Measurements from ENCODE around the gene CTIF. TPM values are rescaled to one million over a fixed set of nuclear protein-coding genes. Genes with fewer than 3 reads are reported as not detected.

CTIF gene
- total and polyA plus RNA-seq, 2 experiments from 2014 or later, result 8.6 to 14.4 TPM

DNA sequence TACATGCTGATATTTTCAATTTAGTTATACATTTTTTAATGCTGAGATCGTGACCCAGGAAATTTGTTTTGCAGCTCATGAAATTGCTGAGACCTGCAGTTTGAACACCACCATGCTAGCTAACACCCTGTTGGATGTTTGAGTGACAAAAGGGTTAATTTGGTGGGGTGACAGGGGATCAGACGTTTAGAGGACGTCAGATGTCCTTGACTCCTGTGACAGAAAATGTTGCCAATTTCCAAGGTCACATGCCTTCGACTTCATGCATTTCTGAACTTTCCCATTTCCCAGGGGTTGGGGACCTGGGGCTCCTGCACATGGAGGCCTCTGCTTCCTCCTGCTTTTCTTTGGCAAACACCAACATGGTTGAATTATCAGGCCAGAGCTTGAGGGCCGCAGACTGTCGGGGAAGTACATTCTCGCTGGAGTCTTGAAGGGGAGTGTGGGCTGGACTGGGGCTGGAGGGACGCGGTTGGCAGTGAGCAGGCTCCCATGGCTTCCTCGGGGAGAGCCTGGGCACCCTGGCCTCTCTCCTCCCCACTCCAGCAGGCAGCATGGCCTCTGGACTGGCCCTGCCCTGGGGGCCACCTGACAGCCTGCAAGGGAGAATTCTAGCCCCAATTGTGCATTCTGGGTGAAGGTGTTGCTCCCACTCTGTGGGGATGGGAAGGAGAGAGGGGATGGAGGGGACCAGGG, 73.1 kb downstream of the CTIF start:
- H3K4me1 Mint-ChIP-seq, result peaks cover 38% of the 10 kb centered on the region

More for the DNA sequence above, 73.1 kb downstream of the CTIF start:
- Histone ChIP-seq H2AFZ (no peak overlapping the region), H4K20me1 (replicated peaks; ENCODE audit: insufficient read depth) (0 out of 2 replicates have a peak, but pooled peaks cover 5% of the 10 kb centered on the region), H3K27me3 (ENCODE audit: insufficient read depth) (no peaks in the 10 kb centered on the region), H3F3A (replicated peaks; ENCODE audit: low read depth) (no peaks in the 10 kb centered on the region), H3K79me2 (replicated peaks; ENCODE audit: insufficient read depth) (peaks cover 12% of the 10 kb centered on the region; the same call in 1 of the 2 replicates), H3K36me3 (ENCODE audit: insufficient read depth) (no peaks in the 10 kb centered on the region), H3K4me2 (no peak overlapping the region), H3K9me2 (ENCODE audit: insufficient read depth) (no peaks in the 10 kb centered on the region), H3K4me1 (ENCODE audit: insufficient read depth) (peaks cover 11% of the 10 kb centered on the region; the same call in 1 of the 2 replicates), H3K27ac (ENCODE audit: low read depth) (no peak overlapping the region), H3K4me3 (no peak overlapping the region)
- no peak for TF ChIP-seq POLR2AphosphoS5 (IDR thresholded peaks at IDR 0.05; ENCODE audit: low read depth)
- TF ChIP-seq, protein P1, sequence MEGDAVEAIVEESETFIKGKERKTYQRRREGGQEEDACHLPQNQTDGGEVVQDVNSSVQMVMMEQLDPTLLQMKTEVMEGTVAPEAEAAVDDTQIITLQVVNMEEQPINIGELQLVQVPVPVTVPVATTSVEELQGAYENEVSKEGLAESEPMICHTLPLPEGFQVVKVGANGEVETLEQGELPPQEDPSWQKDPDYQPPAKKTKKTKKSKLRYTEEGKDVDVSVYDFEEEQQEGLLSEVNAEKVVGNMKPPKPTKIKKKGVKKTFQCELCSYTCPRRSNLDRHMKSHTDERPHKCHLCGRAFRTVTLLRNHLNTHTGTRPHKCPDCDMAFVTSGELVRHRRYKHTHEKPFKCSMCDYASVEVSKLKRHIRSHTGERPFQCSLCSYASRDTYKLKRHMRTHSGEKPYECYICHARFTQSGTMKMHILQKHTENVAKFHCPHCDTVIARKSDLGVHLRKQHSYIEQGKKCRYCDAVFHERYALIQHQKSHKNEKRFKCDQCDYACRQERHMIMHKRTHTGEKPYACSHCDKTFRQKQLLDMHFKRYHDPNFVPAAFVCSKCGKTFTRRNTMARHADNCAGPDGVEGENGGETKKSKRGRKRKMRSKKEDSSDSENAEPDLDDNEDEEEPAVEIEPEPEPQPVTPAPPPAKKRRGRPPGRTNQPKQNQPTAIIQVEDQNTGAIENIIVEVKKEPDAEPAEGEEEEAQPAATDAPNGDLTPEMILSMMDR (conservative IDR thresholded peaks at IDR 0.05; ENCODE audit: low read depth in 2 of 2), result no peak
- TF ChIP-seq JUNB (IDR thresholded peaks at IDR 0.05; ENCODE audit: unreplicated experiment), result no peak
- TF ChIP-seq ZNF114 (CRISPR knock-in tag; IDR thresholded peaks at IDR 0.05), result no peak
- no peak for TF ChIP-seq EZH2phosphoT487 (IDR thresholded peaks at IDR 0.05; ENCODE audit: unreplicated experiment)
- TF ChIP-seq, protein P2, sequence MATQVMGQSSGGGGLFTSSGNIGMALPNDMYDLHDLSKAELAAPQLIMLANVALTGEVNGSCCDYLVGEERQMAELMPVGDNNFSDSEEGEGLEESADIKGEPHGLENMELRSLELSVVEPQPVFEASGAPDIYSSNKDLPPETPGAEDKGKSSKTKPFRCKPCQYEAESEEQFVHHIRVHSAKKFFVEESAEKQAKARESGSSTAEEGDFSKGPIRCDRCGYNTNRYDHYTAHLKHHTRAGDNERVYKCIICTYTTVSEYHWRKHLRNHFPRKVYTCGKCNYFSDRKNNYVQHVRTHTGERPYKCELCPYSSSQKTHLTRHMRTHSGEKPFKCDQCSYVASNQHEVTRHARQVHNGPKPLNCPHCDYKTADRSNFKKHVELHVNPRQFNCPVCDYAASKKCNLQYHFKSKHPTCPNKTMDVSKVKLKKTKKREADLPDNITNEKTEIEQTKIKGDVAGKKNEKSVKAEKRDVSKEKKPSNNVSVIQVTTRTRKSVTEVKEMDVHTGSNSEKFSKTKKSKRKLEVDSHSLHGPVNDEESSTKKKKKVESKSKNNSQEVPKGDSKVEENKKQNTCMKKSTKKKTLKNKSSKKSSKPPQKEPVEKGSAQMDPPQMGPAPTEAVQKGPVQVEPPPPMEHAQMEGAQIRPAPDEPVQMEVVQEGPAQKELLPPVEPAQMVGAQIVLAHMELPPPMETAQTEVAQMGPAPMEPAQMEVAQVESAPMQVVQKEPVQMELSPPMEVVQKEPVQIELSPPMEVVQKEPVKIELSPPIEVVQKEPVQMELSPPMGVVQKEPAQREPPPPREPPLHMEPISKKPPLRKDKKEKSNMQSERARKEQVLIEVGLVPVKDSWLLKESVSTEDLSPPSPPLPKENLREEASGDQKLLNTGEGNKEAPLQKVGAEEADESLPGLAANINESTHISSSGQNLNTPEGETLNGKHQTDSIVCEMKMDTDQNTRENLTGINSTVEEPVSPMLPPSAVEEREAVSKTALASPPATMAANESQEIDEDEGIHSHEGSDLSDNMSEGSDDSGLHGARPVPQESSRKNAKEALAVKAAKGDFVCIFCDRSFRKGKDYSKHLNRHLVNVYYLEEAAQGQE (IDR thresholded peaks at IDR 0.05; ENCODE audit: unreplicated experiment), result no peak
- TF ChIP-seq, protein P3, sequence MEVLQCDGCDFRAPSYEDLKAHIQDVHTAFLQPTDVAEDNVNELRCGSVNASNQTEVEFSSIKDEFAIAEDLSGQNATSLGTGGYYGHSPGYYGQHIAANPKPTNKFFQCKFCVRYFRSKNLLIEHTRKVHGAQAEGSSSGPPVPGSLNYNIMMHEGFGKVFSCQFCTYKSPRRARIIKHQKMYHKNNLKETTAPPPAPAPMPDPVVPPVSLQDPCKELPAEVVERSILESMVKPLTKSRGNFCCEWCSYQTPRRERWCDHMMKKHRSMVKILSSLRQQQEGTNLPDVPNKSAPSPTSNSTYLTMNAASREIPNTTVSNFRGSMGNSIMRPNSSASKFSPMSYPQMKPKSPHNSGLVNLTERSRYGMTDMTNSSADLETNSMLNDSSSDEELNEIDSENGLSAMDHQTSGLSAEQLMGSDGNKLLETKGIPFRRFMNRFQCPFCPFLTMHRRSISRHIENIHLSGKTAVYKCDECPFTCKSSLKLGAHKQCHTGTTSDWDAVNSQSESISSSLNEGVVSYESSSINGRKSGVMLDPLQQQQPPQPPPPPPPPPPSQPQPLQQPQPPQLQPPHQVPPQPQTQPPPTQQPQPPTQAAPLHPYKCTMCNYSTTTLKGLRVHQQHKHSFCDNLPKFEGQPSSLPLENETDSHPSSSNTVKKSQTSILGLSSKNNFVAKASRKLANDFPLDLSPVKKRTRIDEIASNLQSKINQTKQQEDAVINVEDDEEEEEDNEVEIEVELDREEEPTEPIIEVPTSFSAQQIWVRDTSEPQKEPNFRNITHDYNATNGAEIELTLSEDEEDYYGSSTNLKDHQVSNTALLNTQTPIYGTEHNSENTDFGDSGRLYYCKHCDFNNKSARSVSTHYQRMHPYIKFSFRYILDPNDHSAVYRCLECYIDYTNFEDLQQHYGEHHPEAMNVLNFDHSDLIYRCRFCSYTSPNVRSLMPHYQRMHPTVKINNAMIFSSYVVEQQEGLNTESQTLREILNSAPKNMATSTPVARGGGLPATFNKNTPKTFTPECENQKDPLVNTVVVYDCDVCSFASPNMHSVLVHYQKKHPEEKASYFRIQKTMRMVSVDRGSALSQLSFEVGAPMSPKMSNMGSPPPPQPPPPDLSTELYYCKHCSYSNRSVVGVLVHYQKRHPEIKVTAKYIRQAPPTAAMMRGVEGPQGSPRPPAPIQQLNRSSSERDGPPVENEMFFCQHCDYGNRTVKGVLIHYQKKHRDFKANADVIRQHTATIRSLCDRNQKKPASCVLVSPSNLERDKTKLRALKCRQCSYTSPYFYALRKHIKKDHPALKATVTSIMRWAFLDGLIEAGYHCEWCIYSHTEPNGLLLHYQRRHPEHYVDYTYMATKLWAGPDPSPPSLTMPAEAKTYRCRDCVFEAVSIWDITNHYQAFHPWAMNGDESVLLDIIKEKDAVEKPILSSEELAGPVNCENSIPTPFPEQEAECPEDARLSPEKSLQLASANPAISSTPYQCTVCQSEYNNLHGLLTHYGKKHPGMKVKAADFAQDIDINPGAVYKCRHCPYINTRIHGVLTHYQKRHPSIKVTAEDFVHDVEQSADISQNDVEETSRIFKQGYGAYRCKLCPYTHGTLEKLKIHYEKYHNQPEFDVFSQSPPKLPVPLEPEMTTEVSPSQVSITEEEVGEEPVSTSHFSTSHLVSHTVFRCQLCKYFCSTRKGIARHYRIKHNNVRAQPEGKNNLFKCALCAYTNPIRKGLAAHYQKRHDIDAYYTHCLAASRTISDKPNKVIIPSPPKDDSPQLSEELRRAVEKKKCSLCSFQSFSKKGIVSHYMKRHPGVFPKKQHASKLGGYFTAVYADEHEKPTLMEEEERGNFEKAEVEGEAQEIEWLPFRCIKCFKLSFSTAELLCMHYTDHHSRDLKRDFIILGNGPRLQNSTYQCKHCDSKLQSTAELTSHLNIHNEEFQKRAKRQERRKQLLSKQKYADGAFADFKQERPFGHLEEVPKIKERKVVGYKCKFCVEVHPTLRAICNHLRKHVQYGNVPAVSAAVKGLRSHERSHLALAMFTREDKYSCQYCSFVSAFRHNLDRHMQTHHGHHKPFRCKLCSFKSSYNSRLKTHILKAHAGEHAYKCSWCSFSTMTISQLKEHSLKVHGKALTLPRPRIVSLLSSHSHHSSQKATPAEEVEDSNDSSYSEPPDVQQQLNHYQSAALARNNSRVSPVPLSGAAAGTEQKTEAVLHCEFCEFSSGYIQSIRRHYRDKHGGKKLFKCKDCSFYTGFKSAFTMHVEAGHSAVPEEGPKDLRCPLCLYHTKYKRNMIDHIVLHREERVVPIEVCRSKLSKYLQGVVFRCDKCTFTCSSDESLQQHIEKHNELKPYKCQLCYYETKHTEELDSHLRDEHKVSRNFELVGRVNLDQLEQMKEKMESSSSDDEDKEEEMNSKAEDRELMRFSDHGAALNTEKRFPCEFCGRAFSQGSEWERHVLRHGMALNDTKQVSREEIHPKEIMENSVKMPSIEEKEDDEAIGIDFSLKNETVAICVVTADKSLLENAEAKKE (CRISPR knock-in tag; IDR thresholded peaks at IDR 0.05), result no peak
- TF ChIP-seq STAT1 (IDR thresholded peaks at IDR 0.05; ENCODE audit: unreplicated experiment), result no peak
- TF ChIP-seq ZNF331 (CRISPR knock-in tag; IDR thresholded peaks at IDR 0.05; ENCODE audit: low read depth), result no peak
- TF ChIP-seq NANOG (IDR thresholded peaks at IDR 0.05; ENCODE audit: borderline replicate concordance), result no peak
- TF ChIP-seq, protein P4, sequence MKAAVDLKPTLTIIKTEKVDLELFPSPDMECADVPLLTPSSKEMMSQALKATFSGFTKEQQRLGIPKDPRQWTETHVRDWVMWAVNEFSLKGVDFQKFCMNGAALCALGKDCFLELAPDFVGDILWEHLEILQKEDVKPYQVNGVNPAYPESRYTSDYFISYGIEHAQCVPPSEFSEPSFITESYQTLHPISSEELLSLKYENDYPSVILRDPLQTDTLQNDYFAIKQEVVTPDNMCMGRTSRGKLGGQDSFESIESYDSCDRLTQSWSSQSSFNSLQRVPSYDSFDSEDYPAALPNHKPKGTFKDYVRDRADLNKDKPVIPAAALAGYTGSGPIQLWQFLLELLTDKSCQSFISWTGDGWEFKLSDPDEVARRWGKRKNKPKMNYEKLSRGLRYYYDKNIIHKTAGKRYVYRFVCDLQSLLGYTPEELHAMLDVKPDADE (IDR thresholded peaks at IDR 0.05), result no peak
- Mint-ChIP-seq H3K27ac (no peak overlapping the region), H3K27me3 (ENCODE audit: insufficient read depth, low read depth, poor library complexity) (peaks cover 6% of the 10 kb centered on the region), H3K4me3 (no peak overlapping the region), H3K36me3 (ENCODE audit: low read depth) (no peaks in the 10 kb centered on the region), H3K9me3 (no peaks in the 10 kb centered on the region)
- ATAC-seq (no peak), DNase-seq (ENCODE audit: low spot score) (no peak)
